DND-41 (cell line): ENCODE data around the gene HMSD.

Experiments used
- ATAC-seq: fragments of 200-7000 bp; cut with Tn5 transposase; 3 replicates; pipeline ENCODE4 v1.9.1; 2021; ENCODE audit warnings: low read depth; ENCODE audit not compliant: insufficient read depth
- DNase-seq: peaks from one replicate; pipeline ENCODE4 v3.0.0-alpha.2; 2020
- H2AFZ ChIP-seq: 2 replicates; pipeline ENCODE4 v1.6.0; 2012; ENCODE audit warnings: low read depth, low read length
- H3K27ac ChIP-seq: 2 replicates; pipeline ENCODE4 v1.5.1; 2012; ENCODE audit warnings: low read length, inconsistent platforms
- H3K27me3 ChIP-seq: fragments of 200-600 bp; sonication (generic); 2 replicates; pipeline ENCODE4 v1.6.0; 2012; ENCODE audit warnings: low read length, mild to moderate bottlenecking, inconsistent platforms; ENCODE audit not compliant: insufficient read depth, poor library complexity
- H3K36me3 ChIP-seq: 2 replicates; pipeline ENCODE4 v1.5.1; 2012; ENCODE audit warnings: low read length, inconsistent platforms; ENCODE audit not compliant: insufficient read depth
- H3K4me1 ChIP-seq: 2 replicates; pipeline ENCODE4 v1.5.1; 2012; ENCODE audit warnings: mild to moderate bottlenecking, low read length; ENCODE audit not compliant: insufficient read depth
- H3K4me2 ChIP-seq: 2 replicates; pipeline ENCODE4 v1.6.0; 2012; ENCODE audit warnings: mild to moderate bottlenecking, moderate library complexity, low read length, inconsistent platforms; ENCODE audit not compliant: insufficient read depth
- H3K4me3 ChIP-seq, 2 experiments: fragments of 200-600 bp in 1 of 2; shearing (Covaris generic) in 1 of 2; 2 replicates each; pipeline ENCODE4 v1.5.1; 2012 to 2016; ENCODE audit warnings: inconsistent platforms in 2 of 2, low read length in 2 of 2, mild to moderate bottlenecking in 2 of 2, low read depth in 1 of 2, moderate library complexity in 1 of 2
- H3K79me2 ChIP-seq: 2 replicates; pipeline ENCODE4 v1.6.0; 2012; ENCODE audit warnings: low read length, inconsistent platforms; ENCODE audit not compliant: insufficient read depth
- H3K9ac ChIP-seq: 2 replicates; pipeline ENCODE4 v1.6.0; 2012; ENCODE audit warnings: low read depth, mild to moderate bottlenecking, inconsistent platforms, low read length, moderate library complexity
- H3K9me3 ChIP-seq: 2 replicates; pipeline ENCODE4 v1.5.1; 2012; ENCODE audit warnings: low read length, moderate library complexity, mild to moderate bottlenecking, inconsistent platforms; ENCODE audit not compliant: insufficient read depth, severe bottlenecking
- H4K20me1 ChIP-seq: 2 replicates; pipeline ENCODE4 v1.6.0; 2012; ENCODE audit warnings: low read length; ENCODE audit not compliant: insufficient read depth
- CTCF ChIP-seq: IDR thresholded peaks from 2 replicates; pipeline ENCODE4 v1.5.1; 2012; ENCODE audit warnings: borderline replicate concordance, low read length, moderate library complexity, mild to moderate bottlenecking; ENCODE audit not compliant: poor library complexity, severe bottlenecking; ENCODE audit errors: extremely low read depth
- EZH2 ChIP-seq: IDR thresholded peaks from 3 replicates; pipeline ENCODE4 v1.6.1; 2012; ENCODE audit warnings: borderline replicate concordance, low read depth, mild to moderate bottlenecking, moderate library complexity, low read length, inconsistent platforms; ENCODE audit not compliant: severe bottlenecking

The HMSD gene

DNA sequence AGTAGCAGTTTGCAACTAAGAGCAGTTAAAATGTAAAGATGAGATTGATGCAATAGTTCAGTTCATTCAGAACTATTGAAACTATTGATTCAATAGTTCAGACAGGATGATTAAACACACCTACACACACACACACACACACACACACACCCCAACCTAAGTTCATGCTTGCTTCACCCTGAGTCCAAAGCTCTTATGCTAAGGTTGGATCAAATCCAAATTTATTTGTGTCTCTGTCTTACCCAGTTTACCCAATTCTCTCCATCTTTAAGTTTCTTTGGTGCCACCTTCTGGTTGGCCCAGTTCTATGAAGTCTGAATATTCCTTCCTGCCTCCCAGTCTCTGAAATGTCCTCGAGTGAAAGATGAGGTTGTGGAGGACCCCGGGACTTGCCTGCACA lies 25.9 kb downstream of the HMSD start:
- DNase-seq (peak; percentile 44), ATAC-seq (no peak)
- H3K9ac ChIP-seq, result 0 out of 2 replicates have a peak overlapping the region, but pooled peaks have one; percentile 14
- H3K27ac ChIP-seq, result peak overlapping the region; percentile 65
- no peaks in the 10 kb centered on the region for H3K36me3 ChIP-seq
- no peak for TF ChIP-seq EZH2
- TF ChIP-seq CTCF, result peak; percentile 65
- peaks cover 54% of the 10 kb centered on the region for H3K4me1 ChIP-seq
- no peaks in the 10 kb centered on the region for H3K27me3 ChIP-seq
- no peaks in the 10 kb centered on the region for H4K20me1 ChIP-seq
- H2AFZ ChIP-seq, result peak overlapping the region; percentile 57
- peaks cover 5% of the 10 kb centered on the region; the same call in 1 of the 2 replicates for H3K79me2 ChIP-seq
- H3K4me3 ChIP-seq, result no peak overlapping the region
- H3K4me2 ChIP-seq, result peak overlapping the region; percentile 30; the same call in 1 of the 2 replicates
- H3K9me3 ChIP-seq, result no peaks in the 10 kb centered on the region

DNA sequence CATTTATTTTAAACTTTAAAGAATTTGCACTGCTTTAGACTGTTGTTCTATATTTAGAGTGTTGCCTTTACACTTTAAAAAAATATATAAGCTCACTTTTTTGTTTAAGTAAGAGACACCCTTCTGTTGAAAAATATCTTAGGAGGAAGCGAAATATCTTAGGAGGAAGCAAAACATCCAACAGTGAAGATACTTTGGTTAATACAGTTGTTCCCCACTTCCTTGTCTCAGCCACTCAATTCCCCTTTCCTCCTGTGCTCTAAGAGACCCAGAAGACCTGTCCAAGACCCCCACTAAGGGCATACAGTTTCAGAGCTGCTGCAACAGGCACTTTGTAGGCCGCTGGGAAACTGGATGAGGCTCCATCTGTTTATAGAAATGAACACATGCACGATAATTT lies 26.5 kb downstream of the HMSD start:
- TF ChIP-seq CTCF, result no peak
- no peak for TF ChIP-seq EZH2
- no peaks in the 10 kb centered on the region for H4K20me1 ChIP-seq
- 0 out of 2 replicates have a peak overlapping the region, but pooled peaks have one; percentile 8 for H2AFZ ChIP-seq
- H3K79me2 ChIP-seq, result peaks cover 5% of the 10 kb centered on the region; the same call in 1 of the 2 replicates
- H3K9ac ChIP-seq, result peak overlapping the region; percentile 14; the same call in 1 of the 2 replicates
- DNase-seq (no peak), ATAC-seq (no peak)
- no peak overlapping the region for H3K4me2 ChIP-seq
- peaks cover 58% of the 10 kb centered on the region for H3K4me1 ChIP-seq
- no peak overlapping the region for H3K4me3 ChIP-seq
- peak overlapping the region; percentile 65; the same call in 1 of the 2 replicates for H3K27ac ChIP-seq
- H3K36me3 ChIP-seq, result peaks cover 2% of the 10 kb centered on the region; the same call in 1 of the 2 replicates
- H3K27me3 ChIP-seq, result no peaks in the 10 kb centered on the region
- no peaks in the 10 kb centered on the region for H3K9me3 ChIP-seq

DNA sequence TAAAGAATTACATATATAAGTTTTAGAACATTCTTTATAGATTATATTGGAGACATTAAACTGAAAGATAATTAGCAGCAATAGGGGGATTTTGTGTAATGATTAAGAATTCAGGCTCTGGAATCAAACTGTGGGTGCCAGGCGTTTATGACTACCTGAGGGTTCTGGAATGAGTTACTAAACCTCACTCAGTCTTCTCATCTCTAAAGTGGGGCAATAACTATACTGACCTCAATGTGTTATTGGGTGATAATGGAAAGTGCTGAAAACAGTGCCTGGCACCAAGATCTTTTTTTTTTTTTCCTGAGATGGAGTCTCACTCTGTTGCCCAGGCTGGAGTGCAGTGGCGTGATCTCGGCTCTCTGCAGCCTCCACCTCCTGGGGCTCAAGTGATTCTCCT lies 27.9 kb downstream of the HMSD start:
- Histone ChIP-seq H3K27me3 (no peaks in the 10 kb centered on the region), H2AFZ (no peak overlapping the region), H3K27ac (no peak overlapping the region), H3K4me2 (no peak overlapping the region), H3K9ac (no peak overlapping the region), H3K79me2 (peaks cover 5% of the 10 kb centered on the region; the same call in 1 of the 2 replicates), H3K4me3 (no peak overlapping the region), H3K9me3 (no peaks in the 10 kb centered on the region), H3K36me3 (peaks cover 16% of the 10 kb centered on the region; the same call in 1 of the 2 replicates), H3K4me1 (peaks cover 53% of the 10 kb centered on the region), H4K20me1 (no peaks in the 10 kb centered on the region)
- TF ChIP-seq EZH2, result no peak
- no peak for TF ChIP-seq CTCF
- DNase-seq, result no peak
- no peak for ATAC-seq
